Skeletal muscle satellite cell (primary cell): ENCODE measurements around the gene DCAF7. TPM values are rescaled to one million over a fixed set of nuclear protein-coding genes. Genes with fewer than 3 reads are reported as not detected.
A peak's percentile ranks its signal among the peaks of the same experiment; 100 is the strongest.

ENCODE experiments used
- H3K27me3 ChIP-seq: 2 replicates; pipeline ENCODE4 v1.7.0; 2013; ENCODE audit warnings: low read length; ENCODE audit not compliant: control insufficient read depth, insufficient read depth
- H3K36me3 ChIP-seq: 2 replicates; pipeline ENCODE4 v1.7.0; 2013; ENCODE audit warnings: mild to moderate bottlenecking, control low read depth, low read length; ENCODE audit not compliant: insufficient read depth
- H3K4me1 ChIP-seq: 2 replicates; pipeline ENCODE4 v1.7.0; 2013; ENCODE audit warnings: low read length; ENCODE audit not compliant: control insufficient read depth, insufficient read depth
- H3K4me2 ChIP-seq: 2 replicates; pipeline ENCODE4 v1.7.0; 2013; ENCODE audit warnings: mild to moderate bottlenecking, low read length
- H3K4me3 ChIP-seq: 2 replicates; pipeline ENCODE4 v1.7.0; 2013; ENCODE audit warnings: low read length
- H3K9ac ChIP-seq: 2 replicates; pipeline ENCODE4 v1.7.0; 2013; ENCODE audit warnings: mild to moderate bottlenecking, low read depth, low read length, moderate library complexity
- H3K9me3 ChIP-seq: replicated peaks from 2 replicates; pipeline ENCODE4 v1.7.0; 2013; ENCODE audit warnings: mild to moderate bottlenecking, control low read depth, low read length
- total RNA-seq: library from RNA; depleted of rRNA; stranded (reverse); fragments of >200 nt; gene quantifications from 2 replicates; pipeline ENCODE4 v1.2.3, GENCODE V29; 2012; rRNA removed

The DCAF7 gene
- total RNA-seq: 20.3 and 21.3 TPM in 2 replicates

GRCh38 chr17:63549946-63550816 is at the start of gene DCAF7:
Gene DCAF7 (plus strand): TSS chr17:63550477. CDS start chr17:63550678, 201 bp downstream.
- Histone ChIP-seq H3K27me3 (no peaks in the 10 kb centered on the region), H3K9ac (peak within 1 kb of the TSS; percentile 98), H3K4me1 (peaks cover 18% of the 10 kb centered on the region), H3K9me3 (no peaks in the 10 kb centered on the region), H3K36me3 (peaks cover 4% of the 10 kb centered on the region), H3K4me2 (peak within 1 kb of the TSS; percentile 99), H3K4me3 (peak within 1 kb of the TSS; percentile 91)

- Histone ChIP-seq H3K4me2 (no peak overlapping the region), H3K4me3 (no peak overlapping the region), H3K4me1 (peaks cover 5% of the 10 kb centered on the region), H3K9me3 (no peaks in the 10 kb centered on the region), H3K9ac (no peak overlapping the region), H3K36me3 (no peaks in the 10 kb centered on the region), H3K27me3 (peaks cover 57% of the 10 kb centered on the region)
These were observed 49.5 kb upstream of the DCAF7 start for GRCh38 chr17:63500543-63501390.

GRCh38 chr17:63503341-63503705 is 47.0 kb upstream of the DCAF7 start:
- H3K36me3 ChIP-seq: no peaks in the 10 kb centered on the region
- peaks cover 3% of the 10 kb centered on the region for H3K4me1 ChIP-seq
- no peak overlapping the region for H3K4me3 ChIP-seq
- H3K9ac ChIP-seq: no peak overlapping the region
- peaks cover 73% of the 10 kb centered on the region for H3K27me3 ChIP-seq
- no peaks in the 10 kb centered on the region for H3K9me3 ChIP-seq
- no peak overlapping the region for H3K4me2 ChIP-seq

GRCh38 chr17:63504261-63504660 is 46.0 kb upstream of the DCAF7 start:
- Histone ChIP-seq H3K4me3 (no peak overlapping the region), H3K27me3 (peaks cover 74% of the 10 kb centered on the region), H3K4me2 (no peak overlapping the region), H3K36me3 (no peaks in the 10 kb centered on the region), H3K9me3 (no peaks in the 10 kb centered on the region), H3K9ac (no peak overlapping the region), H3K4me1 (no peaks in the 10 kb centered on the region)

- no peaks in the 10 kb centered on the region for H3K4me1 ChIP-seq
- no peaks in the 10 kb centered on the region for H3K9me3 ChIP-seq
- H3K4me2 ChIP-seq: no peak overlapping the region
- H3K4me3 ChIP-seq: no peak overlapping the region
- no peak overlapping the region for H3K9ac ChIP-seq
- peaks cover 79% of the 10 kb centered on the region for H3K27me3 ChIP-seq
- H3K36me3 ChIP-seq: no peaks in the 10 kb centered on the region
These were observed 44.9 kb upstream of the DCAF7 start for GRCh38 chr17:63505341-63505740.

- Histone ChIP-seq H3K9ac (no peak overlapping the region), H3K36me3 (no peaks in the 10 kb centered on the region), H3K4me3 (no peak overlapping the region), H3K9me3 (no peaks in the 10 kb centered on the region), H3K27me3 (peaks cover 76% of the 10 kb centered on the region), H3K4me2 (no peak overlapping the region), H3K4me1 (no peaks in the 10 kb centered on the region)
These were observed 43.6 kb upstream of the DCAF7 start for GRCh38 chr17:63506627-63507026.

- Histone ChIP-seq H3K27me3 (peaks cover 71% of the 10 kb centered on the region), H3K4me3 (no peak overlapping the region), H3K36me3 (no peaks in the 10 kb centered on the region), H3K4me2 (no peak overlapping the region), H3K9me3 (no peaks in the 10 kb centered on the region), H3K4me1 (no peaks in the 10 kb centered on the region), H3K9ac (no peak overlapping the region)
These were observed 38.9 kb upstream of the DCAF7 start for GRCh38 chr17:63511331-63511730.

GRCh38 chr17:63512388-63512787 is 37.9 kb upstream of the DCAF7 start:
- H3K9me3 ChIP-seq: no peaks in the 10 kb centered on the region

GRCh38 chr17:63512896-63513644 is 37.2 kb upstream of the DCAF7 start:
- H3K4me3 ChIP-seq: no peak overlapping the region
- H3K27me3 ChIP-seq: peaks cover 61% of the 10 kb centered on the region
- H3K9me3 ChIP-seq: no peaks in the 10 kb centered on the region
- no peak overlapping the region for H3K9ac ChIP-seq
- peaks cover 4% of the 10 kb centered on the region for H3K4me1 ChIP-seq
- no peaks in the 10 kb centered on the region for H3K36me3 ChIP-seq
- H3K4me2 ChIP-seq: no peak overlapping the region

More at GRCh38 chr17:63512388-63512787, 37.9 kb upstream of the DCAF7 start:
- Histone ChIP-seq H3K4me1 (peaks cover 3% of the 10 kb centered on the region), H3K27me3 (peaks cover 62% of the 10 kb centered on the region), H3K4me2 (no peak overlapping the region), H3K9ac (no peak overlapping the region), H3K36me3 (no peaks in the 10 kb centered on the region), H3K4me3 (no peak overlapping the region)

- no peak overlapping the region for H3K4me2 ChIP-seq
- no peaks in the 10 kb centered on the region for H3K36me3 ChIP-seq
- no peaks in the 10 kb centered on the region for H3K9me3 ChIP-seq
- H3K4me1 ChIP-seq: peaks cover 4% of the 10 kb centered on the region
- no peak overlapping the region for H3K9ac ChIP-seq
- peaks cover 64% of the 10 kb centered on the region for H3K27me3 ChIP-seq
- no peak overlapping the region for H3K4me3 ChIP-seq
These were observed 35.8 kb upstream of the DCAF7 start for GRCh38 chr17:63514477-63514876.

- Histone ChIP-seq H3K4me1 (peaks cover 4% of the 10 kb centered on the region), H3K27me3 (peaks cover 66% of the 10 kb centered on the region), H3K9me3 (no peaks in the 10 kb centered on the region), H3K9ac (no peak overlapping the region), H3K36me3 (no peaks in the 10 kb centered on the region), H3K4me2 (no peak overlapping the region), H3K4me3 (no peak overlapping the region)
These were observed 35.3 kb upstream of the DCAF7 start for GRCh38 chr17:63514974-63515373.
